HepG2 (cell line): ENCODE data around the gene RAB36.

Experiments
- NONO ChIP-seq, 2 experiments: fragments of 450-650 bp in 1 of 2; sonication (generic) in 1 of 2; formaldehyde crosslinking in 1 of 2; IDR thresholded peaks in 1 of 2; conservative IDR thresholded peaks in 1 of 2; 2 replicates each; pipeline versions ENCODE4 v1.6.1 to v1.8.0; 2017 to 2022; ENCODE audit warnings: mild to moderate bottlenecking in 1 of 2, missing genetic modification reagents in 1 of 2, moderate library complexity in 1 of 2
- ZZZ3 ChIP-seq: sonication (generic); formaldehyde crosslinking; IDR thresholded peaks from 2 replicates; pipeline ENCODE4 v1.4.0; 2020; ENCODE audit warnings: missing genetic modification reagents, mild to moderate bottlenecking, borderline replicate concordance
- TF ChIP-seq, protein P1 (sequence below): sonication (generic); formaldehyde crosslinking; IDR thresholded peaks from 2 replicates; pipeline ENCODE4 v1.5.0; 2020; ENCODE audit warnings: mild to moderate bottlenecking, missing genetic modification reagents, borderline replicate concordance
- TF ChIP-seq, protein P2 (sequence below), 2 experiments: sonication (generic) in 1 of 2; formaldehyde crosslinking in 1 of 2; IDR thresholded peaks; 2 replicates each; pipeline versions ENCODE4 v1.5.1 to v1.6.1; 2011 to 2020; ENCODE audit warnings: borderline replicate concordance in 1 of 2, low read depth in 1 of 2, low read length in 1 of 2, mild to moderate bottlenecking in 1 of 2, missing genetic modification reagents in 1 of 2, moderate library complexity in 1 of 2
- TF ChIP-seq, protein P3 (sequence below): sonication (generic); formaldehyde crosslinking; IDR thresholded peaks from 2 replicates; pipeline ENCODE4 v1.5.0; 2020; ENCODE audit warnings: mild to moderate bottlenecking, missing genetic modification reagents, moderate library complexity

DNA sequence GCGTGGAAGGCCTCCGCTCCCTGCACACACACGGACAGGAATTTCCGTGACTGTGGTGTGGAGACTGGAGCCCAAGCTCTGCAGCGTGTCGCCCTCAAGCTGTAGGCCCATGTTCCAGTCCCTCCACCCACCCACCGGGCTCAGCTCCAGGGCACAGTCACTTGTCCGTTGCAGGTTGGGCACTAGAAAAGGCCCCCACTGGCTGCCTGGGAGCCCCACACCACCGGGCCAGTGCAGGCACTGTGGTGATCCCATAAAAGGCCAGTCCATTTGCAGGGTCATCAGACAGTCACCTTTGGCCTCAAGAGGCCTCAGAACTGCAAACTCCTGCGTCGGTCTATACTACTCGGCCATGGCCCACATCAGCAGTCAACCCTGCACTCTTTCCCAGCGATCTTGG lies 16.3 kb downstream of the RAB36 start:
- TF ChIP-seq, protein P1, sequence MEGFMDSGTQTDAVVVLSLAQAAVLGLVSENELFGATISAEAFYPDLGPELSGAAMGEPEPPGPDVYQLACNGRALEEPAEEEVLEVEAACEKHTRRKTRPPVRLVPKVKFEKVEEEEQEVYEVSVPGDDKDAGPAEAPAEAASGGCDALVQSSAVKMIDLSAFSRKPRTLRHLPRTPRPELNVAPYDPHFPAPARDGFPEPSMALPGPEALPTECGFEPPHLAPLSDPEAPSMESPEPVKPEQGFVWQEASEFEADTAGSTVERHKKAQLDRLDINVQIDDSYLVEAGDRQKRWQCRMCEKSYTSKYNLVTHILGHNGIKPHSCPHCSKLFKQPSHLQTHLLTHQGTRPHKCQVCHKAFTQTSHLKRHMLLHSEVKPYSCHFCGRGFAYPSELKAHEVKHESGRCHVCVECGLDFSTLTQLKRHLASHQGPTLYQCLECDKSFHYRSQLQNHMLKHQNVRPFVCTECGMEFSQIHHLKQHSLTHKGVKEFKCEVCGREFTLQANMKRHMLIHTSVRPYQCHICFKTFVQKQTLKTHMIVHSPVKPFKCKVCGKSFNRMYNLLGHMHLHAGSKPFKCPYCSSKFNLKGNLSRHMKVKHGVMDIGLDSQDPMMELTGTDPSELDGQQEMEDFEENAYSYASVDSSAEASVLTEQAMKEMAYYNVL (CRISPR knock-in tag) = no peak
- no peak for TF ChIP-seq NONO (IDR thresholded peaks at IDR 0.05)
- TF ChIP-seq NONO (CRISPR knock-in tag; conservative IDR thresholded peaks at IDR 0.05) = no peak
- TF ChIP-seq, protein P2, sequence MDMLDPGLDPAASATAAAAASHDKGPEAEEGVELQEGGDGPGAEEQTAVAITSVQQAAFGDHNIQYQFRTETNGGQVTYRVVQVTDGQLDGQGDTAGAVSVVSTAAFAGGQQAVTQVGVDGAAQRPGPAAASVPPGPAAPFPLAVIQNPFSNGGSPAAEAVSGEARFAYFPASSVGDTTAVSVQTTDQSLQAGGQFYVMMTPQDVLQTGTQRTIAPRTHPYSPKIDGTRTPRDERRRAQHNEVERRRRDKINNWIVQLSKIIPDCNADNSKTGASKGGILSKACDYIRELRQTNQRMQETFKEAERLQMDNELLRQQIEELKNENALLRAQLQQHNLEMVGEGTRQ (IDR thresholded peaks at IDR 0.05; ENCODE audit: low read depth, low read length) = no peak
- TF ChIP-seq, protein P2 (CRISPR knock-in tag; IDR thresholded peaks at IDR 0.05; ENCODE audit: borderline replicate concordance) = no peak; the same call in 1 of the 2 replicates
- TF ChIP-seq, protein P3, sequence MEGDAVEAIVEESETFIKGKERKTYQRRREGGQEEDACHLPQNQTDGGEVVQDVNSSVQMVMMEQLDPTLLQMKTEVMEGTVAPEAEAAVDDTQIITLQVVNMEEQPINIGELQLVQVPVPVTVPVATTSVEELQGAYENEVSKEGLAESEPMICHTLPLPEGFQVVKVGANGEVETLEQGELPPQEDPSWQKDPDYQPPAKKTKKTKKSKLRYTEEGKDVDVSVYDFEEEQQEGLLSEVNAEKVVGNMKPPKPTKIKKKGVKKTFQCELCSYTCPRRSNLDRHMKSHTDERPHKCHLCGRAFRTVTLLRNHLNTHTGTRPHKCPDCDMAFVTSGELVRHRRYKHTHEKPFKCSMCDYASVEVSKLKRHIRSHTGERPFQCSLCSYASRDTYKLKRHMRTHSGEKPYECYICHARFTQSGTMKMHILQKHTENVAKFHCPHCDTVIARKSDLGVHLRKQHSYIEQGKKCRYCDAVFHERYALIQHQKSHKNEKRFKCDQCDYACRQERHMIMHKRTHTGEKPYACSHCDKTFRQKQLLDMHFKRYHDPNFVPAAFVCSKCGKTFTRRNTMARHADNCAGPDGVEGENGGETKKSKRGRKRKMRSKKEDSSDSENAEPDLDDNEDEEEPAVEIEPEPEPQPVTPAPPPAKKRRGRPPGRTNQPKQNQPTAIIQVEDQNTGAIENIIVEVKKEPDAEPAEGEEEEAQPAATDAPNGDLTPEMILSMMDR (CRISPR knock-in tag) = no peak
- no peak for TF ChIP-seq ZZZ3 (CRISPR knock-in tag)
